ENCODE results near the gene NEB. TPM values are rescaled to one million over a fixed set of nuclear protein-coding genes. Genes with fewer than 3 reads are reported as not detected.

NEB gene
- total and polyA plus RNA-seq, 2 of the 4 experiments (the other 2 are of a cell fraction): under 0.01 TPM; not detected in 1

DNA sequence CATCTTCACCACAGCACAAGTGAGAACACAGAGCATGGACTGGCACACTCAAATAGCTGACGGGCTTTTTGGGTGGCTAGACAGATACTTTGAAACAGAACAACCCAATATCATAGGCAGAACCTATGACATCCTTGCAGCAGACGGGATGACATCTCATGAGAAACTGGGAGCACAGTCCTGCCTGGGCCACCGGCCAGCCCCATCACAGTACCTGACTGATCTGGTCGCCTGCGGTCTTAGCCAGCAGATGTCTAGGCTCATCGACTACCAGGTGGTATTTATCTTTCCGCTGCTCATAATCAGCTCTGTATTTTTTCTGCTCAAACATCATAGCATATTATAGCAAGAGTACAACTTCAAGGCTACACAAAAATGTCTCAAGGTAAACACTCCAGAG, 200.3 kb downstream of the NEB start:
- Histone ChIP-seq H4K20me1 (ENCODE audit: insufficient read depth, low read length) (no peaks in the 10 kb centered on the region), H3K9ac (ENCODE audit: low read depth, low read length) (no peak overlapping the region)
- WGBS, 2 experiments (ENCODE audit: extremely low coverage in 2 of 2, insufficient read length in 1 of 2): 96% methylated on average over 4 of the region's 7 CpGs; no CpG with 5 or more reads in 1 of the 2 experiments

More for the DNA sequence above, 200.3 kb downstream of the NEB start:
- H4K91ac ChIP-seq (ENCODE audit: insufficient read depth, low read depth, low read length): no peak overlapping the region
- H2BK20ac ChIP-seq (ENCODE audit: low read depth, low read length): no peak overlapping the region
- no peak overlapping the region for H3K4me3 ChIP-seq (ENCODE audit: insufficient read depth, low read depth, low read length)
- TF ChIP-seq USF2 (IDR thresholded peaks at IDR 0.05; ENCODE audit: low read depth, low read length): no peak
- TF ChIP-seq FOS (IDR thresholded peaks at IDR 0.05; ENCODE audit: low read depth, low read length): no peak
- TF ChIP-seq BHLHE40 (IDR thresholded peaks at IDR 0.05; ENCODE audit: low read depth, low read length): no peak
- TF ChIP-seq RAD21 (IDR thresholded peaks at IDR 0.05; ENCODE audit: low read length): no peak
- TF ChIP-seq RFX5 (IDR thresholded peaks at IDR 0.05; ENCODE audit: low read depth, low read length): no peak
- no peak for TF ChIP-seq MAZ (IDR thresholded peaks at IDR 0.05; ENCODE audit: borderline replicate concordance, low read depth, low read length)
- TF ChIP-seq CHD1 (IDR thresholded peaks at IDR 0.05; ENCODE audit: low read depth, low read length): no peak
- TF ChIP-seq, protein P1, sequence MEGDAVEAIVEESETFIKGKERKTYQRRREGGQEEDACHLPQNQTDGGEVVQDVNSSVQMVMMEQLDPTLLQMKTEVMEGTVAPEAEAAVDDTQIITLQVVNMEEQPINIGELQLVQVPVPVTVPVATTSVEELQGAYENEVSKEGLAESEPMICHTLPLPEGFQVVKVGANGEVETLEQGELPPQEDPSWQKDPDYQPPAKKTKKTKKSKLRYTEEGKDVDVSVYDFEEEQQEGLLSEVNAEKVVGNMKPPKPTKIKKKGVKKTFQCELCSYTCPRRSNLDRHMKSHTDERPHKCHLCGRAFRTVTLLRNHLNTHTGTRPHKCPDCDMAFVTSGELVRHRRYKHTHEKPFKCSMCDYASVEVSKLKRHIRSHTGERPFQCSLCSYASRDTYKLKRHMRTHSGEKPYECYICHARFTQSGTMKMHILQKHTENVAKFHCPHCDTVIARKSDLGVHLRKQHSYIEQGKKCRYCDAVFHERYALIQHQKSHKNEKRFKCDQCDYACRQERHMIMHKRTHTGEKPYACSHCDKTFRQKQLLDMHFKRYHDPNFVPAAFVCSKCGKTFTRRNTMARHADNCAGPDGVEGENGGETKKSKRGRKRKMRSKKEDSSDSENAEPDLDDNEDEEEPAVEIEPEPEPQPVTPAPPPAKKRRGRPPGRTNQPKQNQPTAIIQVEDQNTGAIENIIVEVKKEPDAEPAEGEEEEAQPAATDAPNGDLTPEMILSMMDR (conservative IDR thresholded peaks at IDR 0.05; ENCODE audit: low read depth, low read length): no peak
- TF ChIP-seq POLR2A (IDR thresholded peaks at IDR 0.05; ENCODE audit: low read depth, low read length): no peak
- no peak for TF ChIP-seq NFE2L2 (IDR thresholded peaks at IDR 0.05; ENCODE audit: low read depth, low read length)
- dilution Hi-C loops (cut with HindIII; ENCODE audit: low sequenced_read_pairs, unreplicated experiment): no loop called here
- no peaks in the 10 kb centered on the region for H3K79me1 ChIP-seq (ENCODE audit: low read depth in 1 of 2, low read length in 2 of 2)
- no peak overlapping the region for H3K14ac ChIP-seq (replicated peaks; ENCODE audit: low read depth, low read length)
- H3K27me3 ChIP-seq (ENCODE audit: control insufficient read depth, insufficient read depth, low read length): no peaks in the 10 kb centered on the region
- POLR2A ChIA-PET (ENCODE audit: unreplicated experiment): no interaction called here
- no peaks in the 10 kb centered on the region for H3K9me3 ChIP-seq (ENCODE audit: control insufficient read depth, insufficient read depth, low read length)
- in situ Hi-C loops (cut with MboI; ENCODE audit: low sequenced_read_pairs): no loop called here
- H3K4me1 ChIP-seq (ENCODE audit: control insufficient read depth, insufficient read depth, low read length): no peaks in the 10 kb centered on the region
- no peak overlapping the region for H3K18ac ChIP-seq (ENCODE audit: low read depth, low read length)
- H4K5ac ChIP-seq (ENCODE audit: low read depth, low read length): no peak overlapping the region
- H2BK15ac ChIP-seq (ENCODE audit: low read depth, low read length): no peak overlapping the region
- H3K27ac ChIP-seq (ENCODE audit: insufficient read depth, low read length): no peak overlapping the region
- H2BK5ac ChIP-seq (ENCODE audit: low read depth, low read length, poor library complexity, severe bottlenecking): no peak overlapping the region
- H2AK5ac ChIP-seq (ENCODE audit: low read depth, low read length): no peak overlapping the region
- no peak overlapping the region for H2AK9ac ChIP-seq (replicated peaks; ENCODE audit: low read depth, low read length, poor library complexity)
- no peaks in the 10 kb centered on the region for H3K36me3 ChIP-seq (ENCODE audit: control insufficient read depth, insufficient read depth, low read length)
- H3K56ac ChIP-seq (ENCODE audit: extremely low read depth, insufficient read depth, low read length): no peak overlapping the region
- CTCF ChIA-PET: no interaction called here
- no peak overlapping the region for H4K8ac ChIP-seq (ENCODE audit: low read depth in 2 of 2, low read length in 2 of 2)
- no peak overlapping the region for H3K4me2 ChIP-seq (ENCODE audit: low read depth, low read length)
- no peak overlapping the region for H3K23ac ChIP-seq (ENCODE audit: low read depth, low read length)
- H2BK120ac ChIP-seq (ENCODE audit: low read depth, low read length): no peak overlapping the region
- intact Hi-C loops (cut with micrococcal nuclease): no loop called here
- H2AFZ ChIP-seq (replicated peaks; ENCODE audit: low read length, poor library complexity): no peak overlapping the region
- BruUV-seq (replicated peaks): no TSS peak
- ATAC-seq (ENCODE audit: low read depth) (no peak), DNase-seq (no peak)
- H3K4ac ChIP-seq (ENCODE audit: low read depth, low read length): no peak overlapping the region
- no peaks in the 10 kb centered on the region for H3K9me1 ChIP-seq (ENCODE audit: insufficient read depth, low read length)

Measured in IMR-90 (cell line).